ENCODE data around the gene BRCC3. TPM values are rescaled to one million over a fixed set of nuclear protein-coding genes. Genes with fewer than 3 reads are reported as not detected.

The BRCC3 gene
- total and polyA plus RNA-seq, 2 experiments from 2014 or later, result 13.4 to 27.2 TPM

- no peaks in the 10 kb centered on the region for H3K9me2 ChIP-seq (replicated peaks; ENCODE audit: insufficient read depth)
- H3K9me3 ChIP-seq (ENCODE audit: low read depth), result no peaks in the 10 kb centered on the region
- H3K4me1 ChIP-seq (ENCODE audit: insufficient read depth), result no peaks in the 10 kb centered on the region
- no peaks in the 10 kb centered on the region for H3K36me3 ChIP-seq (replicated peaks; ENCODE audit: insufficient read depth, low read depth)
- H3K4me3 ChIP-seq, result peak overlapping the region; percentile 48
- no peaks in the 10 kb centered on the region for H4K20me1 ChIP-seq (ENCODE audit: insufficient read depth, poor library complexity, severe bottlenecking)
- H3K79me2 ChIP-seq, result peaks cover 45% of the 10 kb centered on the region
- H2AFZ ChIP-seq, result no peak overlapping the region
- H3K4me2 ChIP-seq, result peak overlapping the region; percentile 75
- no peak for DNase-seq (ENCODE audit: low spot score)
- H3K27me3 ChIP-seq, result no peaks in the 10 kb centered on the region
- 36% methylated on average over 3 of the region's 3 CpGs for WGBS (ENCODE audit: low lambda C conversion rate, missing lambda C conversion rate)
- H3K27ac ChIP-seq, result peak overlapping the region; percentile 100
- TF ChIP-seq EZH2phosphoT487 (IDR thresholded peaks at IDR 0.05; ENCODE audit: low read depth, severe bottlenecking, unreplicated experiment) (no peak), EZH2 (IDR thresholded peaks at IDR 0.05; ENCODE audit: borderline replicate concordance) (no peak)
- TF ChIP-seq, protein P1, sequence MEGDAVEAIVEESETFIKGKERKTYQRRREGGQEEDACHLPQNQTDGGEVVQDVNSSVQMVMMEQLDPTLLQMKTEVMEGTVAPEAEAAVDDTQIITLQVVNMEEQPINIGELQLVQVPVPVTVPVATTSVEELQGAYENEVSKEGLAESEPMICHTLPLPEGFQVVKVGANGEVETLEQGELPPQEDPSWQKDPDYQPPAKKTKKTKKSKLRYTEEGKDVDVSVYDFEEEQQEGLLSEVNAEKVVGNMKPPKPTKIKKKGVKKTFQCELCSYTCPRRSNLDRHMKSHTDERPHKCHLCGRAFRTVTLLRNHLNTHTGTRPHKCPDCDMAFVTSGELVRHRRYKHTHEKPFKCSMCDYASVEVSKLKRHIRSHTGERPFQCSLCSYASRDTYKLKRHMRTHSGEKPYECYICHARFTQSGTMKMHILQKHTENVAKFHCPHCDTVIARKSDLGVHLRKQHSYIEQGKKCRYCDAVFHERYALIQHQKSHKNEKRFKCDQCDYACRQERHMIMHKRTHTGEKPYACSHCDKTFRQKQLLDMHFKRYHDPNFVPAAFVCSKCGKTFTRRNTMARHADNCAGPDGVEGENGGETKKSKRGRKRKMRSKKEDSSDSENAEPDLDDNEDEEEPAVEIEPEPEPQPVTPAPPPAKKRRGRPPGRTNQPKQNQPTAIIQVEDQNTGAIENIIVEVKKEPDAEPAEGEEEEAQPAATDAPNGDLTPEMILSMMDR (IDR thresholded peaks at IDR 0.05; ENCODE audit: poor library complexity), result no peak
These were observed 43.2 kb upstream of the BRCC3 start for GRCh38 chrX:155028129-155028528.

- H3K9me2 ChIP-seq (replicated peaks; ENCODE audit: insufficient read depth), result no peaks in the 10 kb centered on the region
- no peaks in the 10 kb centered on the region for H3K36me3 ChIP-seq (replicated peaks; ENCODE audit: insufficient read depth, low read depth)
- H3K4me2 ChIP-seq, result peak overlapping the region; percentile 75
- H3K79me2 ChIP-seq, result peaks cover 45% of the 10 kb centered on the region
- no peaks in the 10 kb centered on the region for H4K20me1 ChIP-seq (ENCODE audit: insufficient read depth, poor library complexity, severe bottlenecking)
- no peaks in the 10 kb centered on the region for H3K27me3 ChIP-seq
- H2AFZ ChIP-seq, result no peak overlapping the region
- peak overlapping the region; percentile 100 for H3K27ac ChIP-seq
- H3K4me3 ChIP-seq, result no peak overlapping the region
- peak; percentile 8 for DNase-seq (ENCODE audit: low spot score)
- H3K9me3 ChIP-seq (ENCODE audit: low read depth), result no peaks in the 10 kb centered on the region
- H3K4me1 ChIP-seq (ENCODE audit: insufficient read depth), result no peaks in the 10 kb centered on the region
- TF ChIP-seq EZH2 (IDR thresholded peaks at IDR 0.05; ENCODE audit: borderline replicate concordance) (no peak), EZH2phosphoT487 (IDR thresholded peaks at IDR 0.05; ENCODE audit: low read depth, severe bottlenecking, unreplicated experiment) (no peak)
- TF ChIP-seq, protein P1 (IDR thresholded peaks at IDR 0.05; ENCODE audit: poor library complexity), result no peak
- WGBS (ENCODE audit: low lambda C conversion rate, missing lambda C conversion rate), result 82% methylated on average over 2 of the region's 2 CpGs
These were observed 42.4 kb upstream of the BRCC3 start for GRCh38 chrX:155028877-155029291.

GRCh38 chrX:155031657-155032056 is 39.7 kb upstream of the BRCC3 start:
- Histone ChIP-seq H3K4me2 (no peak overlapping the region), H3K79me2 (peaks cover 62% of the 10 kb centered on the region), H3K27me3 (no peaks in the 10 kb centered on the region), H3K9me3 (ENCODE audit: low read depth) (peaks cover 6% of the 10 kb centered on the region), H4K20me1 (ENCODE audit: insufficient read depth, poor library complexity, severe bottlenecking) (no peaks in the 10 kb centered on the region), H3K27ac (no peak overlapping the region), H3K4me3 (no peak overlapping the region), H3K4me1 (ENCODE audit: insufficient read depth) (no peaks in the 10 kb centered on the region), H3K9me2 (replicated peaks; ENCODE audit: insufficient read depth) (no peaks in the 10 kb centered on the region), H3K36me3 (replicated peaks; ENCODE audit: insufficient read depth, low read depth) (peaks cover 4% of the 10 kb centered on the region), H2AFZ (no peak overlapping the region)
- DNase-seq (ENCODE audit: low spot score), result no peak
- WGBS (ENCODE audit: low lambda C conversion rate, missing lambda C conversion rate), result 79% methylated on average over 5 of the region's 5 CpGs
- TF ChIP-seq EZH2 (IDR thresholded peaks at IDR 0.05; ENCODE audit: borderline replicate concordance) (no peak), EZH2phosphoT487 (IDR thresholded peaks at IDR 0.05; ENCODE audit: low read depth, severe bottlenecking, unreplicated experiment) (no peak)
- TF ChIP-seq, protein P1 (IDR thresholded peaks at IDR 0.05; ENCODE audit: poor library complexity), result no peak

GRCh38 chrX:155035688-155036087 is 35.6 kb upstream of the BRCC3 start:
- Histone ChIP-seq H3K4me2 (no peak overlapping the region), H3K36me3 (replicated peaks; ENCODE audit: insufficient read depth, low read depth) (peaks cover 4% of the 10 kb centered on the region), H3K27ac (no peak overlapping the region), H3K4me1 (ENCODE audit: insufficient read depth) (no peaks in the 10 kb centered on the region), H2AFZ (no peak overlapping the region), H3K9me2 (replicated peaks; ENCODE audit: insufficient read depth) (no peaks in the 10 kb centered on the region), H3K9me3 (ENCODE audit: low read depth) (peaks cover 9% of the 10 kb centered on the region), H3K27me3 (no peaks in the 10 kb centered on the region), H3K79me2 (peaks cover 57% of the 10 kb centered on the region), H4K20me1 (ENCODE audit: insufficient read depth, poor library complexity, severe bottlenecking) (no peaks in the 10 kb centered on the region), H3K4me3 (no peak overlapping the region)
- no peak for DNase-seq (ENCODE audit: low spot score)
- WGBS (ENCODE audit: low lambda C conversion rate, missing lambda C conversion rate), result 93% methylated on average over 4 of the region's 4 CpGs
- TF ChIP-seq, protein P1 (IDR thresholded peaks at IDR 0.05; ENCODE audit: poor library complexity), result no peak
- TF ChIP-seq EZH2phosphoT487 (IDR thresholded peaks at IDR 0.05; ENCODE audit: low read depth, severe bottlenecking, unreplicated experiment) (no peak), EZH2 (IDR thresholded peaks at IDR 0.05; ENCODE audit: borderline replicate concordance) (no peak)
